ENCODE results near the gene PITPNC1. TPM values are rescaled to one million over a fixed set of nuclear protein-coding genes. Genes with fewer than 3 reads are reported as not detected.

PITPNC1 gene
- total and polyA plus RNA-seq, 2 of the 13 experiments (the other 11 are each of a cell fraction or from before 2014, with no cell fraction given), result 4.1 to 5.7 TPM

- in situ Hi-C loops (cut with HindIII; ENCODE audit: extremely low pct_ligation_motif_present, low pct_unique_long_range_greater_than_20kb), result no loop called here
- Histone ChIP-seq H3K4me2 (ENCODE audit: low read depth, low read length) (no peak overlapping the region), H3K27me3 (ENCODE audit: control insufficient read depth in 1 of 2, insufficient read depth in 2 of 2, low read length in 2 of 2) (no peaks in the 10 kb centered on the region), H3K4me1 (ENCODE audit: insufficient read depth, low read length) (peaks cover 12% of the 10 kb centered on the region), H3K4me3 (replicated peaks in 1 of 3; ENCODE audit: insufficient read depth in 1 of 3, low read depth in 2 of 3, low read length in 3 of 3) (no peak overlapping the region), H2AFZ (ENCODE audit: low read length) (no peak overlapping the region), H3K36me3 (replicated peaks in 1 of 2; ENCODE audit: control insufficient read depth in 1 of 2, insufficient read depth in 2 of 2, low read length in 2 of 2) (no peaks in the 10 kb centered on the region), H3K79me2 (ENCODE audit: insufficient read depth, low read length) (no peaks in the 10 kb centered on the region), H4K20me1 (ENCODE audit: insufficient read depth, low read length) (no peaks in the 10 kb centered on the region), H3K9ac (ENCODE audit: insufficient read depth, low read depth, low read length) (no peak overlapping the region), H3K9me3 (ENCODE audit: low read length) (no peaks in the 10 kb centered on the region), H3K27ac (ENCODE audit: extremely low read length, insufficient read depth, low read length) (no peak overlapping the region)
- BruUV-seq (replicated peaks), result no TSS peak
- WGBS (ENCODE audit: low lambda C conversion rate), result 53% methylated on average over 3 of the region's 3 CpGs
- ATAC-seq (no peak), FAIRE-seq (no peak), DNase-seq (ENCODE audit: low spot score) (no peak)
- TF ChIP-seq ATAD3A (CRISPR knock-in tag; IDR thresholded peaks at IDR 0.05) (no peak), ZBTB2 (CRISPR knock-in tag; IDR thresholded peaks at IDR 0.05; ENCODE audit: low read depth) (no peak), KDM1A (CRISPR knock-in tag; IDR thresholded peaks at IDR 0.05) (no peak), ZNF124 (CRISPR knock-in tag; IDR thresholded peaks at IDR 0.05) (no peak), TIGD3 (CRISPR knock-in tag; IDR thresholded peaks at IDR 0.05; ENCODE audit: borderline replicate concordance) (no peak), ZNF562 (CRISPR knock-in tag; IDR thresholded peaks at IDR 0.05; ENCODE audit: borderline replicate concordance) (no peak), CHD2 (IDR thresholded peaks at IDR 0.05; ENCODE audit: low read depth, low read length) (no peak), TRAFD1 (CRISPR knock-in tag; IDR thresholded peaks at IDR 0.05; ENCODE audit: borderline replicate concordance) (no peak), RBM22 (optimal IDR thresholded peaks at IDR 0.05; ENCODE audit: low read length) (no peak), ZBTB34 (CRISPR knock-in tag; IDR thresholded peaks at IDR 0.05) (no peak), MYNN (CRISPR knock-in tag; IDR thresholded peaks at IDR 0.05; ENCODE audit: low read depth) (no peak)
- intact Hi-C loops (cut with micrococcal nuclease; ENCODE audit: unreplicated experiment), result no loop called here
- CTCF ChIA-PET (ENCODE audit: low intra/inter-chr PET ratio, low total read pairs), result no interaction called here
- POLR2A ChIA-PET, result no interaction called here
These were observed 171.6 kb downstream of the PITPNC1 start for GRCh38 chr17:67548693-67549092.
